Activated T-cell treated with anti-CD3 and anti-CD28 coated beads for 48 hours (primary cell): ENCODE measurements around the gene GMCL1.
"Not testable (repeated sequence)": the region's sequence is repeated elsewhere in the genome, so short reads cannot be mapped to it uniquely, and the experiment has no call there.

Experiments used
- DNase-seq: peaks from one replicate; pipeline ENCODE4 v3.0.0-alpha.2; 2020; ENCODE audit warnings: low read depth

GMCL1 gene

GRCh38 chr2:69848186-69848790, 18.8 kb downstream of the GMCL1 start:
- DNase-seq = no peak

GRCh38 chr2:69858261-69858660, 28.8 kb downstream of the GMCL1 start:
- DNase-seq = no peak

DNA sequence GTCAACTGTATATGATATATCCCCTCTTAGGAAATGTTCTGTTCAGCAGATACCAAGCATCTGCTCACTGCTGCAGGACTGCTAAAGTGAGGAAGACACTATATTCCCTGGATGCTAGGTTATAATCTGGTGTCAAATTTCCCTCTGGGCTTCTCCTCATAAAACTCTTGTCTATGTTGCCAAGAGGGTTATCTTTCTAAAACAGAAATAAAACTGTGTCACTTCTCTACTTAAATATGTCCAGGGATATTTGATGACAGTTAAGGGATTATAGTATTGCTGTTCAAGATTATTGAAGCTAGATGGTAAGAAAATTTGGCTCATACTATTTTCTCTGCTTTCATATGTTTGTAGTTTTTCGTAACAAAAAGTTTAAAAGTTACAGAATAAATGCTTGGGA, 33.8 kb downstream of the GMCL1 start:
- no peak for DNase-seq

DNA sequence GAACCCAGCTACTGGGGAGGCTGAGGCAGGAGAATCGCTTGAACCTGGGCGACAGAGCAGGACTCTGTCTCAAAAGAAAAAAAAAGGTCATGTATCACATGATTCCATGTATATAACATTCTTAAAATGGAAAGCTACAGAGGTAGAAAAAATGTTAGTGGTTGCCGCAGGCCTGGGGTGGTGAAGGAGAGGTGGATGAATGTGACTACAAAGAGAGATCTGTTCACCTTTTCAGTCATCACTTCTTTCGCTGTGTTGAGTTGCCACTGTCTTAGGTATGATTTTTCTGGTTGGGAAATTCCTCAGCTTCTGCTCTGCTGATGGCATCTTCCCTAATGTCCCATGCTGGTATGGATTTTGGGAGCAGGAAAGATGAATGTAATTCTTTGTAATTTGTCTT, 59.0 kb downstream of the GMCL1 start:
- DNase-seq = no peak

- no peak for DNase-seq
Observed at GRCh38 chr2:69889302-69889701, 59.8 kb downstream of the GMCL1 start.

DNA sequence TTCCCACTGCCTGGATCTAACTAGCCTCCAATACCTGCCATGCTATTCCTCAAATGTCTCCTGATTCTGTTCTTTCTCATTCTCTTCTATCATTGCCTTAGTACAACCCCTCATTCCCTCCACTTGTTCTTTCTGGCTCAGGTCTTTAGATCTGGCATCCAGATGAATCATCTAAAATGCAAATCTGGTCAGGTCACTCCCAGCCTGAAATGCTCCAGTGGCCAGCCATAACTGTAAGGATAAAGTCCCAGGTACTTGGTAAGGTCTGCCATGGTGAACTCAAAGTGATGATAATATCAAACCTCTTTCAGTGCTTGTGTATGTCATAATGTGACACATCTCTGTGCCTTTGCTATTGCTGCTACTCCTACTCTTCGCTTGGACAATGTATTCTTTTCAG, 61.4 kb downstream of the GMCL1 start:
- no peak for DNase-seq

DNA sequence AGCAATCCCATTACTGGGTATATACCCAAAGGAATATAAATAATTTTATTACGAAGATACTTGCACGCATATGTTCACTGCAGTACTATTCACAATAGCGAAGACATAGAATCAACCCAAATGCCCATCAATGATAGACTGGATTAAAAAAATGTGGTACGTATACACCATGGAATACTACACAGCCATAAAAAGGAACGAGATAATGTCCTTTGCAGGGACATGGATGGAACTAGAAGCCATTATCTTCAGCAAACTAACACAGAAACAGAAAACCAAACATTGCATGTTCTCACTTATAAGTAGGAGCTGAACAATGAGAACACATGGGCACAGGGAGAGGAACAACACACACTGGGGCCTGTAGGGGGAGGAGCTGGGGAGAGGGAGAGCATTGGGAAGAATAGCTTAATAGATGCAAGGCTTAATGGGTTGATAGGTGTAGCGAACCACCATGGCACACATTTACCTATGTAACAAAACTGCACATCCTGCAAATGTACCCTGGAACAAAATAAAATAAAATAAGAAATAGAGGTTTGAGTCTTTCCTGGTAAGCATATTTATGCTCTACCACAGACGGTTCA, 63.5 kb downstream of the GMCL1 start:
- not testable (repeated sequence) for DNase-seq

DNA sequence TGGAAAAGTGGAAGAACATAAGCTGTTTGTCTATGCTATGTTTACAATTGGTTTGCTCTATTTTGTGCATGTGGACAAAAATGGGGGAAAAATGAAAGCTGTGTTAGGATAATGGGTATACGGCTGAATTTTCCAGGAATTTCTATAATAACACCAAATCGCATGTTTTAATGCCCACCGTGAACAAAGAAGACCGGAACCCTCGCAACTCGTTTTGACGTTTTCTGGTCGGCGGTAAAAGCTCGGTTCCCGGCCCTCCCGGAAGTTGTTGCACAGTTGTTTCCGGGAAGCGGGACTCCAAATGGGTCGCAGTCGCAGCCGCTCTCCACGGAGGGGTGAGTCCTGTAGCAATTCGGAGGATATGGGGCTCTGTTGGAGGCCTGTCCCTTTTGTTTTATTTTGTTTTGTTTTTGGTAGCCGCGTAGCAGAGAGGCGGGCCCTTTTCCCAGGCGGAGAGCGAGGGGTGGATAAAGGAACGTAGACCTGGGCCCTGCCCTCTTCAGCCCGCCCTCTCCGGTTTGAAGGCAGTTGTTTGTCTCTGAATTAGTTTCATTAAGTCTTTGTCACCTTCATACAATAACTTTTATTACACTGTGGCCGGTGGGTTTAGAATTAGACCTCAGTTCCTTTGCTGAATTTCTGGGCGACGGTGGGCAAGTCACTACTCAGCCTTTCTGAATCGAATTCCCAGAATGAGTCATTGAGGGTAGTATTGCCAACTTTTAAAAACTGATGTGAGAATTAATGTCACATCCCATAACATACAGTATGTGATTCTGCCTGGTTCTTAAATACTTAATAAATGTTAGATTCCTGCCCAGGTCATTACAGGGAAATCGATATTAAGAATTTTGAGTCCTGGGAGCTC, 64.5 kb downstream of the GMCL1 start, which contains the start of gene SNRNP27:
Gene SNRNP27 (plus strand): TSS at position 273 of the 868 bp plus-strand sequence. CDS start 29 bp downstream, at position 302.
- peak; percentile 72 for DNase-seq

DNA sequence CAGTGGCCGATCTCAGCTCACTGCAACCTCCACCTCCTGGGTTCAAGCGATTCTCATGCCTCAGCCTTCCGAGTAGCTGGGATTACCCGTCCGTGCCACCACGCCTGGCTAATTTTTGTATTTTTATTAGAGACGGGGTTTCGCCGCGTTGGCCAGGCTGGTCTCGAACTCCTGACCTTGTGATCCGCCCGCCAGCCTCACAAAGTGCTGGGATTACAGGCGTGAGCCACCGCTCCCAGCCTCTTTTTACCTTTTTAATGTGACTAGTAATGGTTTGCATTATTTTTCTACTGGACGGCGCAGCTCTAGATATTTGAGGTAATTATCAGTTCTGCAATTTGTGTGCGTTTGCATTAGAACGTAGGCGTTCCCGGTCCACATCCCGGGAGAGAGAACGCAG, 65.3 kb downstream of the GMCL1 start:
- not testable (repeated sequence) for DNase-seq

DNA sequence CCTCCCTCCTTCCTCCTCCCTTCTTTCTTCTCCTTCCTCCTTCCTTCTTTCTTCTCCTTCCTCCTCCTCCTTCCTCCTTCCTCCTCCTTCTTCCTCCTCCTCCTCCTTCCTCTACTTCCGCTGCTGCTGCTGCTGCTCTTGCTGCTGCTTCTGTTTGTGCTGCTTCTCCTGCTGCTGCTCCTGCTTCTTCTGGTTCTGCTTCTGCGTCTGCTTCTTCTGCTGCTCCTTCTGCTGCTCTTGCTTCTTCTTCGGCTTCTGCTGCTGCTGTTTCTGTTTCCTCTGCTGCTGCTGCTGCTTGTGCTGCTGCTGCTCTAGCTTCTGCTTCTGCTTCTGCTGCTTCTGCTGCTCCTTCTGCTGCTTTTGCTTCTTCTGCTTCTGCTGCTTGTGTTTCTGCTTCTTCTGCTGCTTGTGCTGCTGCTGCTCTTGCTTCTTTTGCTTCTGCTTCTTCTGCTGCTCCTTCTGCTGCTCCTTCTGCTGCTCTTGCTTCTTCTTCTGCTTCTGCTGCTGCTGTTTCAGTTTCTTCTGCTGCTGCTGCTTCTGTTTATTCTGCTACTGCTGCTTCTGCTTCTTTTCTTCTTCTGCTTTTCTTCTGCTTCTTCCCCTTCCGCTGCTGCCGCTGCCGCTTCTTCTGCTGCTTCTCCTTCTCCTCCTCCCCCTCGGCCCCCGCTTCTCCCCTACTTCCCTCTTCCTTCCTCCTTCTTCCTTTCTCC, 72.9 kb downstream of the GMCL1 start:
- no peak for DNase-seq

DNA sequence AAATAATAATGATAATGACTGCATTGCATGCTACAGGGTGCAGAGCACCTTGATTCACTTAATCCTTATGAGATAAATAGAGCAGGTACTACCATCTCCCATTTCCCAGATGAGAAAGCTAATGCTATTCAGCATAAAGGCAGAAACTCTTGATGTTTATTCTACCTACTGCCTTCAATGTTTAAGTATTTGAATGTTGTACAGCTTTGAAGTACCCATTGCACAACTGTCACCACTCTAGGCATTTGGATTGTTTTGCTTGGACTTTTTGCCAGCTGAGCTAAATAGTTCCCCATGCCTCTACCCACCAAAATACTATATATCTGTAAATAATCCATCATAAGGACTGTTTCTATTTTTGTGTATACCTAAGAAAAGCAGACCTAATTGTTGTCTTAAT, 77.8 kb downstream of the GMCL1 start:
- DNase-seq = no peak

- no peak for DNase-seq
Observed at GRCh38 chr2:69911985-69912563, 82.6 kb downstream of the GMCL1 start.

DNA sequence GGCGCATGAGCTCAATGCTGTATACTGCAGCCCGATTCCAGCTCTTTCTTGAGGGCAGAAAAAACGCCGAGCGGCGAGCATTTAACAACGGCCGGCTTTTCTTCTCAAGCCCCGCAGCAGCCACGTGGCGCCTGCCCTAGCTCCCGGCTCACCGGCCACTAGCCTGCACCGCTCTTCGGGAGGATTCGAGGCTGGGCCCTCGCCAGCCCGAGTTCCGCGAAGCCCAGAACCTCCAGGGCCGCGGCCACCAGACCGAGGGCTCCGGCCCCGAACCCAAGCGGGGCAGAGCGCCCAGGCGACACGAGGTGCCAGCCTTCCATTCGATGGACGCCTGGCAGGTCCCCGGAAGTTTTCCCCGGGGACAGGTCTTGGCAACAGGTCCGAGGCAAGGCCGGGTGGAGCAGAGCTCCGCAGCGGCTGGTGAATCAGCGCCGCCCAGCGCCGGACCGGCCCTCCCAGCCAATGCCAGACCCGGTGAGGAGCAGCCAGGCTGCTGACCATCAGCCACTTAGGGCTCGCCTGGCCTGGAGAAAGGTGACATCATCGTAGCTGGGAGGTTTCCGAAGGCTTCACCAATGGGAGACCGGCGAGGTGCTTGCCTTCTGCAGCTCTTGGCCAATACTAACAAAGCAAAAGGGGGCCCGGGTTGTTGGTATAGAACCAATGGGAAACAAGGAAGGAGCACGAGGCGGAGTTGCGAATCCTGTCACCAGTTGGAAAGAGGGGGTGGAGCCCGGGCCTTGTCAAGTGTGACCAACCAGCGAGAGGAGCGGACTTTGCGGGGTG, 84.9 kb downstream of the GMCL1 start:
- no peak for DNase-seq

GRCh38 chr2:69914950-69915945, 85.8 kb downstream of the GMCL1 start, which contains the start of gene MXD1:
MXD1 (plus strand) TSS chr2:69915109; CDS start chr2:69915331, 222 bp downstream.
- peak; percentile 99 for DNase-seq

GRCh38 chr2:69916106-69916505, 86.6 kb downstream of the GMCL1 start:
- no peak for DNase-seq

- no peak for DNase-seq
Observed at GRCh38 chr2:69917852-69918251, 88.4 kb downstream of the GMCL1 start.

- no peak for DNase-seq
Observed at GRCh38 chr2:69918401-69918800, 88.9 kb downstream of the GMCL1 start.

DNA sequence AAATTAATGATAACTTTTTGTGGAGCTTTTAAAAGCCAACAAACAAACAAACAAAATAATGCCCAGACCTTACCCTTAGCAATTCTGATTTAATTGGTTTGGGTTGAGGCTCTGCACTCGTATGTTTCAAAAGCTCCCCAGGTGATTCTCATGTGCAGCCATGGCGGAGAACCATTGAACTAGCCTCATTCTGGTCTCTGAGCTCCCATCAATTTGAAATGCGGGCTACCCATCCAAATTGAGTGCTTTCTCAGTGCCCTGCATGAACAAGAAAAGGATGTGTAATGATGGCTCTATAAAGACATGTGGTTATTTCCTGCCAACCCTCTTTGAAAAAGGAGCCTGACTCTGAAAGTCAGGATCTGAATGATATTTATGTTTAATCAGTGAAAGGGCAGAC, 93.7 kb downstream of the GMCL1 start:
- no peak for DNase-seq

- DNase-seq = no peak
Observed at GRCh38 chr2:69926849-69927515, 97.5 kb downstream of the GMCL1 start.
